Muscle layer of duodenum (tissue), 2 donors: ENCODE measurements around the gene ERC2.

Experiments
- H3K27ac ChIP-seq: one replicate; pipeline ENCODE4 v1.7.0; 2013; ENCODE audit warnings: mild to moderate bottlenecking, low read length
- H3K27me3 ChIP-seq: one replicate; pipeline ENCODE4 v1.7.0; 2013; ENCODE audit warnings: low read depth, mild to moderate bottlenecking, control low read depth, low read length
- H3K36me3 ChIP-seq, 2 donors: one replicate each; pipeline ENCODE4 v1.7.0; 2013; ENCODE audit warnings: low read length in 2 of 2, control low read depth in 1 of 2, mild to moderate bottlenecking in 1 of 2; ENCODE audit not compliant: insufficient read depth in 2 of 2, control insufficient read depth in 1 of 2
- H3K4me1 ChIP-seq, 2 donors: one replicate each; pipeline ENCODE4 v1.7.0; 2013; ENCODE audit warnings: low read length in 2 of 2, mild to moderate bottlenecking in 2 of 2, control low read depth in 1 of 2, moderate library complexity in 1 of 2; ENCODE audit not compliant: insufficient read depth in 2 of 2, control insufficient read depth in 1 of 2
- H3K4me3 ChIP-seq, 2 donors: one replicate each; pipeline ENCODE4 v1.7.0; 2013; ENCODE audit warnings: low read length in 2 of 2, low read depth in 1 of 2, mild to moderate bottlenecking in 1 of 2
- H3K9me3 ChIP-seq, 2 donors: one replicate each; pipeline ENCODE4 v1.7.0; 2013; ENCODE audit warnings: low read length in 2 of 2, control low read depth in 1 of 2, mild to moderate bottlenecking in 1 of 2; ENCODE audit not compliant: control insufficient read depth in 1 of 2
- donor health status: healthy.

ERC2 gene

GRCh38 chr3:55895897-55896566 is 572.2 kb downstream of the ERC2 start:
- no peaks in the 10 kb centered on the region for H3K36me3 ChIP-seq
- no peaks in the 10 kb centered on the region for H3K4me1 ChIP-seq
- no peaks in the 10 kb centered on the region for H3K9me3 ChIP-seq
- no peaks in the 10 kb centered on the region for H3K27me3 ChIP-seq
- H3K4me3 ChIP-seq, result no peak overlapping the region
- H3K27ac ChIP-seq, result no peak overlapping the region

GRCh38 chr3:55894605-55895004 is 573.7 kb downstream of the ERC2 start:
- no peak overlapping the region for H3K27ac ChIP-seq
- H3K9me3 ChIP-seq, result no peaks in the 10 kb centered on the region
- H3K27me3 ChIP-seq, result no peaks in the 10 kb centered on the region
- H3K36me3 ChIP-seq, result no peaks in the 10 kb centered on the region
- H3K4me1 ChIP-seq, result no peaks in the 10 kb centered on the region
- H3K4me3 ChIP-seq, result no peak overlapping the region

GRCh38 chr3:55893045-55893664 is 575.1 kb downstream of the ERC2 start:
- Histone ChIP-seq H3K36me3 (no peaks in the 10 kb centered on the region), H3K9me3 (no peaks in the 10 kb centered on the region), H3K4me3 (no peak overlapping the region), H3K27ac (no peak overlapping the region), H3K4me1 (no peaks in the 10 kb centered on the region), H3K27me3 (no peaks in the 10 kb centered on the region)

GRCh38 chr3:55891106-55891505 is 577.2 kb downstream of the ERC2 start:
- H3K9me3 ChIP-seq, result no peaks in the 10 kb centered on the region
- no peaks in the 10 kb centered on the region for H3K4me1 ChIP-seq
- H3K27ac ChIP-seq, result no peak overlapping the region
- no peaks in the 10 kb centered on the region for H3K36me3 ChIP-seq
- H3K4me3 ChIP-seq, result no peak overlapping the region
- no peaks in the 10 kb centered on the region for H3K27me3 ChIP-seq

GRCh38 chr3:55888282-55888885 is 579.9 kb downstream of the ERC2 start:
- Histone ChIP-seq H3K4me3 (no peak overlapping the region), H3K27me3 (no peaks in the 10 kb centered on the region), H3K9me3 (no peaks in the 10 kb centered on the region), H3K4me1 (no peaks in the 10 kb centered on the region), H3K36me3 (no peaks in the 10 kb centered on the region), H3K27ac (no peak overlapping the region)

GRCh38 chr3:55885721-55886120 is 582.5 kb downstream of the ERC2 start:
- no peaks in the 10 kb centered on the region for H3K36me3 ChIP-seq
- H3K27ac ChIP-seq, result no peak overlapping the region

GRCh38 chr3:55884491-55885285 is 583.6 kb downstream of the ERC2 start:
- Histone ChIP-seq H3K27ac (no peak overlapping the region), H3K36me3 (no peaks in the 10 kb centered on the region), H3K27me3 (no peaks in the 10 kb centered on the region), H3K4me1 (no peaks in the 10 kb centered on the region), H3K9me3 (no peaks in the 10 kb centered on the region), H3K4me3 (no peak overlapping the region)

More at GRCh38 chr3:55885721-55886120, 582.5 kb downstream of the ERC2 start:
- Histone ChIP-seq H3K9me3 (no peaks in the 10 kb centered on the region), H3K4me3 (no peak overlapping the region), H3K27me3 (no peaks in the 10 kb centered on the region), H3K4me1 (no peaks in the 10 kb centered on the region)

GRCh38 chr3:55884066-55884465 is 584.2 kb downstream of the ERC2 start:
- Histone ChIP-seq H3K9me3 (no peaks in the 10 kb centered on the region), H3K4me1 (no peaks in the 10 kb centered on the region), H3K36me3 (no peaks in the 10 kb centered on the region), H3K27me3 (no peaks in the 10 kb centered on the region), H3K4me3 (no peak overlapping the region), H3K27ac (no peak overlapping the region)

- Histone ChIP-seq H3K36me3 (no peaks in the 10 kb centered on the region), H3K9me3 (no peaks in the 10 kb centered on the region), H3K4me3 (no peak overlapping the region), H3K27me3 (no peaks in the 10 kb centered on the region), H3K4me1 (no peaks in the 10 kb centered on the region), H3K27ac (no peak overlapping the region)
Measured at GRCh38 chr3:55882006-55882405, 586.3 kb downstream of the ERC2 start.

- no peaks in the 10 kb centered on the region for H3K36me3 ChIP-seq
- H3K4me3 ChIP-seq, result no peak overlapping the region
- H3K4me1 ChIP-seq, result no peaks in the 10 kb centered on the region
- H3K27me3 ChIP-seq, result no peaks in the 10 kb centered on the region
- no peaks in the 10 kb centered on the region for H3K9me3 ChIP-seq
- H3K27ac ChIP-seq, result no peak overlapping the region
Measured at GRCh38 chr3:55880357-55880756, 587.9 kb downstream of the ERC2 start.

- no peaks in the 10 kb centered on the region for H3K36me3 ChIP-seq
- H3K27me3 ChIP-seq, result no peaks in the 10 kb centered on the region
- no peak overlapping the region for H3K27ac ChIP-seq
- no peaks in the 10 kb centered on the region for H3K9me3 ChIP-seq
- no peak overlapping the region for H3K4me3 ChIP-seq
- H3K4me1 ChIP-seq, result no peaks in the 10 kb centered on the region
Measured at GRCh38 chr3:55879901-55880331, 588.4 kb downstream of the ERC2 start.
